ENCODE results near the gene MAPKAP1.

MAPKAP1 gene

DNA sequence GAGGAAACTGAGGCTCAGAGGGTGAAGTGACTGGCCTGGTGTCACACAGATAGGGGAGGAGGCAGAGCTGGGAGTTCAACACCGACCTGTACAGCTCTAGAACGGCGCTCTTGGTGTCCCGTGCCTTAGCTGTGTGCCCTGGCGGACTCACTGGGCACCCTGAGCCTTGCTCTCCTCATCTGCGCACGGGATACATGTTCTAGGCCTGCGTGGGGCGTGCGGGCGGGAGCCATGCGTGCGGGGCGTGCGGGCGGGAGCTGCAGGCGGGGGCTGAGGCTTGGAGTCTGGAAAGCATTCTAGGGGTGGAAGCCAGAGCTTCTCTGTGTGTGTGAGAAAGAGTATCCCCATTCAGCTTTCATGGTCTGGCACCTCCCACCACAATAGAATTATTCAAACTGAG lies 280.1 kb downstream of the MAPKAP1 start:
- DNase-seq: no peak

GRCh38 chr9:125425901-125426515 lies 281.0 kb downstream of the MAPKAP1 start:
- no peak for DNase-seq

GRCh38 chr9:125425170-125425897 lies 281.7 kb downstream of the MAPKAP1 start:
- no peak for DNase-seq

GRCh38 chr9:125423964-125424363 lies 283.0 kb downstream of the MAPKAP1 start:
- DNase-seq: no peak

- no peak for DNase-seq
These were observed 284.2 kb downstream of the MAPKAP1 start for GRCh38 chr9:125422853-125423252.

DNA sequence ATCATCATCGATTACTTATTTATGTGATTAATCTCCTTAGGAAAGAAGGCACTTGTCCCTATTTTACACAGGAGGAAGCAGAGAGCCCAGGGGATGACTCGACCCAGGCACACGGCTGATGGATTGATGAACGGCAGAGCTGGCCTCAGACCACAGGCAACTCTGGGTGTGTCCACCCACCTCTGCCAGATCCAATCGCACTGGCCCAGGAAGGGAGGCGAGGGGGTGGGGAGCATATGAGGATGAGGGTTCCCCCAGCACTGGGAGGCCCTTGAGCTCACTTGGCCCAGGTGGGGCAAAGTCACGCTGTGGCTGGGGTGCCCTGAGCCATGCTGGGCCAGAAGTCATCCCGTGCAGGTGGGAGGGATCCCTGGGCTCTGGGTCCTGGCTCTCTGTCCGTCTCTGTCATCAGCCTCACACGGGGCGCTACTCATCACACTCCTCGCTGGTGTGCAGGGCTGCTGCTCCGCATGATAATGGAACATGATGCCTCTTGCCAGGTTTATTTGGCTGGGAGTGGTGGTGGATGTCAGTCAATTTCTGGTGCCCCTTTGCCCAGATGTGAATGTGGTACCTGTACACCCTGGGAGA lies 285.3 kb downstream of the MAPKAP1 start:
- DNase-seq: no peak

DNA sequence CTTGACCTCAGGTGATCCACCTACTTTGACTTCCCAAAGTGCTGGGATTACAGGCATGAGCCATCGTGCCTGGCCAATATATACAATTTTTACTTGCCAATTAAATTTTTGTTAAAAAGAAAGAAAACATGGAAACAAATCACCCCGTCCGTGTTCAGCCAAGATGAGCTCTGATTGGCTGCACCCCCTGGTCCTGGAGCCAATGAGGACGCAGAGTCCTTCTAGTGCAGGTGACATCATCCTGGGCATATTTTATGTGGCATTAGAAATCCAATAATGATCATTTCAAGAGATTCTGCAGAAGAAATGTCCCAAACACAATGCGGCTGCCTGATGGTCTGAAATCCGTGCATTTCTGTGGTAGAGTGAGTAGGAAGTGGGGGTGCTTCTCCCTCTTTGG lies 285.8 kb downstream of the MAPKAP1 start:
- DNase-seq: no peak

DNA sequence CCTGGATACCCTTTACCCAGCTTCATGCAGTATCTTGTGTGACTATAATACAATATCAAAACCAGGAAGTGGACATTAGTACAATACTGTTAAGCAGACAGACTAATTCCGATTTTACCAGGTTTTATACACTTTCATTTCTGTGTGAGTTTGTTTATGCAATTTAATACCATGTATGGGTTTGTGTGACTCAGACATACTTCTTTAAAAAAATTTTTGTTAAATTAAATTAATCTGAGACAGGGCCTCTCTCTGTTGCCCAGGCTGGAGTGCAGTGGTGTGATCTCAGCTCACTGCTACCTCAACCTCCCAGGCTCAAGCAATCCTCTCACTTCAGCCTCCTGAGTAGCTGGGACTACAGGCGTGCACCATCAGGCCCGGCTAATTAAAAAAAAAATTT lies 288.6 kb downstream of the MAPKAP1 start:
- no peak for DNase-seq

DNA sequence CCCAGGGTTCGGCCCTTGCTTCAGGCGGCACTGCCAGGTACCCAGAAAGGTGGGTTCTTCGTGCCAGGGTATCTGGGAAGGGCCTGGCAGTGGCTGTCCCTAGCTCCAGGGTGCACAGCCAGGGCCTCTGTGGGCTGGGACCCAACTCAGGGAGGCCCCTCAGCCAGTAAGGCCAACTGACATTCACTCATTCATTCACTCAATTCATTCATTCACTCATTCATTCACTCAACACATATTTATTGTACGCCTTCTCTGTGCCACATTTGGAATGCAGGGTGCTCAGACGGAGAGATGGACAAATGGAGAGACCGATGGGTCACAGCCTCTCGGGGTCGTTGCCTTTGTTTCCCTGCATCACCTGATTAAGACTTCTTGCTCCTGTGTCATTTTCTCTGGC lies 290.5 kb downstream of the MAPKAP1 start:
- no peak for DNase-seq

GRCh38 chr9:125415583-125416460 lies 291.2 kb downstream of the MAPKAP1 start:
- no peak for DNase-seq

- no peak for DNase-seq
These were observed 293.4 kb downstream of the MAPKAP1 start for GRCh38 chr9:125413579-125413978.

DNA sequence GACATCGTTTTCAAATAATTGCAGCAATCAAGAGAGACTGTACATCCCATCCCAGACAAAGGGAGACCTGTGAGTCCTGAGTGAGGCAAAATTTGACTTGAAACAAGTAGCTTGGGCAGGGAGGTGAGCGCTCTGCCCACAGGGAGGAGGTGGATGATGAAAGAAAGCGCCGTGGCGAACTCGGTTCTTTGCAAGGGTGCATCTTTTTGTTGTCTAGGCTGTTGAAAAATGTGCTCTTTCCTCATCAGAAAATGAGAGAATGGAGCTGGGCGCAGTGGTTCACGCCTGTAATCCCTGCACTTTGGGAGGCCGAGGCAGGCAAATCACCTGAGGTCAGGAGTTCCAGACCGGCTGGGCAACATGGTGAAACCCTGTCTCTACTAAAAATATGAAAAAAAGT lies 294.8 kb downstream of the MAPKAP1 start:
- no peak for DNase-seq

GRCh38 chr9:125411171-125411756 lies 295.7 kb downstream of the MAPKAP1 start:
- no peak for DNase-seq

DNA sequence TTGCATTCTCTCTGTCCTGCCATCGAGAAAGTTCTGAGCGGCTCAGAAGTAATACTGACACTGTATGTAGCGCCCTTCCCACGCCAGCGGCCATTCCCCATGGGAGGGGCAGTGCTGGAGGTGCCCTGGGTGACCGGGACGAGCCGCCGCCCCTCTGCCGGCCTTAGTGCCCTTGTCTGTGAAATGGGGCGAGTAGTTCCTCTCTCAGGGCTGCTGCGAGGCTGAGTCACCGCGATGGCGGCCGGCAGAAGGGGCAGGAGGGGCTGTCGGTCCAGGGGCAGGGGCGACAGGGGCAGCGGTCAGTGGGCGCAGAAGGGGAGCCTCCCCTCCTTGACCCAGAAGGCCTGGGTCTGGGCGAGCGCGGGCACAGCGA lies 296.5 kb downstream of the MAPKAP1 start:
- no peak for DNase-seq

- no peak for DNase-seq
These were observed 297.1 kb downstream of the MAPKAP1 start for GRCh38 chr9:125409637-125410521.

DNA sequence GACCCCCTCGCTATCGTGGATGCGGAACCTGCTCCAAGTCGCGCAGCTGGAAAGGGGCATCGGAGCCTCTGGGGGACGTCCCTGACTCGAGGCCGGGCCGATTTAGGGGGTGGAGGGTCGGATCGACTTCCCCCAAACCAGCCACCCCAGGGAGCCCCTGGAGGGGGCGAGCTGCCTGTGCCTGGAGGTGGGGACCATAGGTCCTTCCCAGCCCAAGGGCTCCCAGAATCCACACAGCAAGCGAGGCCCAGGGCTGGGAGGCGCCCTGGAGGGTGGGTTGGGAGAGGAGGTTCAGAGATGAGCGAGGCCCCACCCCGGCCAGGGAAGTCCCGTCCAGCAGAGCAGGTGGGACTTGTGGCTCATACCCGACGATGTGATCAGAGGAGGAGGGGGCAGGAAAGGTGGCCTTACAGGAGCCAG lies 297.8 kb downstream of the MAPKAP1 start:
- DNase-seq: no peak

DNA sequence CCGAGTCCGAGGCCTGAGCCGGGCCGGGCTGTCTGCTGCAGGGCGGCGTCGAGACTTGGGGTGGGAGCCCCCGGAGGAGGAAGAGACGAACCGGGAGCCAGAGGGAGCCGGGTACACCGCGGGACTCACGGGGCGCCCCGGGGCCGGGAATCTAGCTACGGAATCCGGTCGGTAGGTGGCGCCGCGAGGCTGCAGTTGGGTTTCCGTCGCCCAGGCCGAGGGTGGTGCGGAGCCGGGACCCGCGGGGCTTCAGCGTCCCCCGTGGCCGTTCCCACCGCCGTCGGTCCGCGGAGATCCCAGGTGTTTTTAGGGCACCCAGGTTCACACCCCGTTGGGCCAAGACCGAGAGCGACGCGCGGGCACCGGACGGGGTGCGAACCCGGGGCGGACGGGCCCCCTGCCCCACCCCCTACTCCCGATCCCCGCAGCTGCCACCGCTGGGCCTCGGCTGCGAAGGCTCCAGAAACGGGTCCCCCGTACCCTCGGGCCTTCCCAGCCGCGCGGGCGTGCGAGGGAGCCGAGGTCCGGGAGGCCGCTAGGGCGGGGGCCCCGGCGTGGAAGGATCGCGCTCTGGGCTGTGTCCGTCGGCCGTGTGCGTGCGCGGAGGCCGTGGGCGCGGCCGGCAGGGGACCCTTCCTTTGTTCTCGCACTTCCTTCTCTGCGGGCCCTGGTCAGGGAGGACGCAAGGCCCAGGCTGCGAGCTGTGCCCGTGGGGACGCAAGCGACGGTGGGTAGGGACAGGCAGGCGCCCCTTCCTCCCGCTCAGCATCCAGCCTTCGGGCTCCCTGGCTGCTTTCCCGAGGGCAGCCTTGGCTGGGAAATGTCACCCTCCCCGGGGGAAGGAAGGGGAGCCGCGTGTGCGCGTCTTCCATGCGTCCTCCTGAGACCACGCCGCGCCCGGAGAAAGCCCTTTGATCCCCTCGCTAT lies 298.8 kb downstream of the MAPKAP1 start:
- DNase-seq: peak; percentile 61

GRCh38 chr9:125407432-125407973 lies 299.5 kb downstream of the MAPKAP1 start:
- DNase-seq: no peak

GRCh38 chr9:125406810-125407087 lies 300.3 kb downstream of the MAPKAP1 start:
- no peak for DNase-seq

DNA sequence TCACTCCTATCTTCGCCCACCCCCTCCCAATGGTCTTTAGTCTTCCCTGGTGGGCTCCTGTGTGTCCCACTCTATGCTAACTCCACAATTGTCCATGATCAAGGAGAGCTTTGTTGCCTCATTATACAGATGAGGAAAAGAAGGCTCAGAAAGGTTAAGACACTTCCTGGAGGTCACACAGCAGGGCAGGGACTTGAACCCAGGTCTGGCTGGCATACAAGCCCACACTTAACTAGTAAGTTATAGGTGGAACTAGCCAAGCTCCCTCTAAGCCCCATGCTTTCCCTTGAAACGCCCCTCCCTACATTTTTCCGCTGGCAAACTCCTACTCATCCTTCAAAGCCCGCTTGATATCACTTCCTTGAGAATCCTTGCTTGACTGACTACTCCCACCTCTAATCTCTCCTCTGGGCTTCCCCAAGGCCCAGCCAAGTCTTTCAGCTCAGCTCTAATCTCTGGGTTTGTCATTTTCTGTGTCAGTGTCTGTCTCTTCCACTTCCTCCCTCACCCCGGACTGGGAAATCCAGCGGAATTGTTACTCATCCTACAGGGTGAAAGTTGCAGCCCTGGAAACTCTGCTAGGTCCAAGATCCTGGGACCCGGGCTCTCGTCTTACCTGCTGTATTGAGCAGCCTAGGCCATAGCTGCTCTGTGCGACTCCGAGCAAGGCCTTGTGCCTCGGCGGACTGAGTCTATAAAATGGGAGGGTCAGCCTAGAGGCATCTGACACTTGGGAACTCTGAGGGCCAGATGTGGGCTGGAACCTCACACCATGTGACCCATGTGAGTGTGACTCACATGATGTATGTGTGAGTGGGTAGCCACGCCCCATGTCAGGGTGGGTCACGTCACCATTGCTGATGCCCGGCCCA lies 300.8 kb downstream of the MAPKAP1 start:
- DNase-seq: no peak
